ENCODE data around the gene NFE2L1.
"Not testable (repeated sequence)": the region's sequence is repeated elsewhere in the genome, so short reads cannot be mapped to it uniquely, and the experiment has no call there.

Gene NFE2L1

GRCh38 chr17:48070195-48070594, 22.0 kb downstream of the NFE2L1 start:
- no peak for DNase-seq

- peak; percentile 39 for DNase-seq
Observed at GRCh38 chr17:48071654-48072053, 23.5 kb downstream of the NFE2L1 start.

GRCh38 chr17:48072811-48073210, 24.7 kb downstream of the NFE2L1 start:
- DNase-seq, result not testable (repeated sequence)

- DNase-seq, result not testable (repeated sequence)
Observed at GRCh38 chr17:48073566-48074094, 25.5 kb downstream of the NFE2L1 start.

GRCh38 chr17:48074322-48075081, 26.3 kb downstream of the NFE2L1 start:
- DNase-seq, result peak; percentile 43

- not testable (repeated sequence) for DNase-seq
Observed at GRCh38 chr17:48077152-48077551, 29.0 kb downstream of the NFE2L1 start.

- DNase-seq, result no peak
Observed at GRCh38 chr17:48081858-48082257, 33.7 kb downstream of the NFE2L1 start.

- DNase-seq, result no peak
Observed at GRCh38 chr17:48084932-48085331, 36.8 kb downstream of the NFE2L1 start.

GRCh38 chr17:48093341-48094045, 45.3 kb downstream of the NFE2L1 start:
- DNase-seq, result no peak

GRCh38 chr17:48095611-48096010, 47.5 kb downstream of the NFE2L1 start:
- no peak for DNase-seq

GRCh38 chr17:48100160-48100559, 52.0 kb downstream of the NFE2L1 start:
- peak; percentile 75 for DNase-seq

GRCh38 chr17:48100591-48101011, 52.4 kb downstream of the NFE2L1 start:
- peak; percentile 72 for DNase-seq

- DNase-seq, result peak; percentile 87
Observed at GRCh38 chr17:48101012-48101720, 53.0 kb downstream of the NFE2L1 start, which contains the start of gene CBX1. TSS of gene CBX1 (minus strand) at chr17:48101478. CDS start at chr17:48077004, 24,474 bp downstream.

- DNase-seq, result no peak
Observed at GRCh38 chr17:48102043-48102750, 54.0 kb downstream of the NFE2L1 start.

- no peak for DNase-seq
Observed at GRCh38 chr17:48102798-48103715, 54.9 kb downstream of the NFE2L1 start.

GRCh38 chr17:48104440-48104839, 56.3 kb downstream of the NFE2L1 start:
- no peak for DNase-seq

- DNase-seq, result no peak
Observed at GRCh38 chr17:48106802-48107136, 58.6 kb downstream of the NFE2L1 start.

- DNase-seq, result peak; percentile 87
Observed at GRCh38 chr17:48107137-48108055, 59.2 kb downstream of the NFE2L1 start, which contains the start of gene SNX11. TSS of gene SNX11 (plus strand) at chr17:48107766. CDS start at chr17:48112044, 4,278 bp downstream.

GRCh38 chr17:48110761-48111160, 62.6 kb downstream of the NFE2L1 start:
- DNase-seq, result no peak
